Measurements from ENCODE around the gene OR3A1. TPM values are rescaled to one million over a fixed set of nuclear protein-coding genes. Genes with fewer than 3 reads are reported as not detected.
"Not testable (repeated sequence)": the region's sequence is repeated elsewhere in the genome, so short reads cannot be mapped to it uniquely, and the experiment has no call there.

Gene OR3A1
- total RNA-seq, 1 experiment from 2014 or later: not detected

DNA sequence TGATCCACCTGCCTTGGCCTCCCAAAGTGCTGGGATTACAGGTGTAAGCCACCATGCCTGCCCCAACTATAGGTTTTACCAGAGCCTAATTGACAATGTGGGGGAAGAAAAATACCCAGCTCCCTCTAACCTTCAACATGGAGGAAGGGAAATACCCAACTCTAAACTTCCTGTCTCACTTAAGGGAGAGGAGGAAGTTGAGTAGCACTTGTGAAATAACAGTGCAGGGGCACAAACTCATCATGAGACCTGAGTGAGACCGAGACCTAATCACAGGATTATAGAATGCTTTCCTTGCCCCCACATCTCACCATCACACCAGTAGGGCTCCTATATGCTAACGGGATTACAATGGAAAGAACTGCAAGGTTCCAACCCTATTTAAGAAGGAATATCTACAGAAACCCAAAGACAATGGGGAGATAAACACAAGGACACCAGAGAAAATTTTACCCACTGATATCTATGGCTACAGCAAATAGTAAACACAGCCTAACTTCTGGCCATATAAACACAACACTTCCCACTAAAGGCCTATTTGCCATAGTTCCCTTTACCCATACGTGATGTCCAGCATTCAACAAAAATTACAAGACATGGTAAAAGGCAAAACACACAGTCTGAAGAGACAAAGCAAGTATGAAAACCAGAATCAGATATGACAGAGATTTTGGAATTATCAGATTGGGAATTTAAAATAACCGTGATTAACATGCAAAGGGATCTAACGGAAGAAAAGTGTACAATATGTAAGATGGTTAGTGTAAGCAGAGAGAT is 26.9 kb downstream of the OR3A1 start:
- CTCF ChIA-PET: no interaction called here
- no TSS peak for BruUV-seq (replicated peaks)

DNA sequence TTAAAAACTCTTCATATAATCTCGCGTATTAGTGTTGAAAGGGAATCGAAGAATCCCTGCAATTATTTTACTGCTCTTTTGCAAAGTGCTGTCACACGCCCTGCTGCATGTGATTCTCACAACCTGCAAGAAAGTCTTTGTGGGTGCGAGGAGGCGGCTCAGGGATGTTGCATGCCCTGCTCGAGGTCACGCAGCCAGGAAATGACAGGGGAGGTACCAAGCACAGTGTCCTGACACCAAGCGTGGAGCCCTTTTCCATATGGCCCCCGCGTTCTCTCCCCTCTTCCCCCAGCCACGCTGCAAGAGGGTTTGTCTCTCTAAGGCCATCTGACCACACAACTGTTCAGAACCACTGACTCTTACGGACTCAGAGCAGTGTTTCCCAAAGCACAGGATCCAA is 37.6 kb downstream of the OR3A1 start:
- no peak for DNase-seq (ENCODE audit: unreplicated experiment)
- intact Hi-C loops (cut with micrococcal nuclease): loop anchor here (5.0 kb wide), 1 partner anchor 43 kb away; no protein-coding TSS in a partner anchor
- Mint-ChIP-seq H3K4me3 (ENCODE audit: unreplicated experiment) (no peak overlapping the region), H3K36me3 (ENCODE audit: insufficient read depth, unreplicated experiment) (no peaks in the 10 kb centered on the region), H3K4me1 (ENCODE audit: insufficient read depth, unreplicated experiment) (no peaks in the 10 kb centered on the region), H3K9me3 (ENCODE audit: unreplicated experiment) (peaks cover under 1% of the 10 kb centered on the region), H3K27ac (ENCODE audit: low read depth, unreplicated experiment) (no peak overlapping the region), H3K27me3 (ENCODE audit: insufficient read depth, unreplicated experiment) (peaks cover 67% of the 10 kb centered on the region)
- TF ChIP-seq, protein P1, sequence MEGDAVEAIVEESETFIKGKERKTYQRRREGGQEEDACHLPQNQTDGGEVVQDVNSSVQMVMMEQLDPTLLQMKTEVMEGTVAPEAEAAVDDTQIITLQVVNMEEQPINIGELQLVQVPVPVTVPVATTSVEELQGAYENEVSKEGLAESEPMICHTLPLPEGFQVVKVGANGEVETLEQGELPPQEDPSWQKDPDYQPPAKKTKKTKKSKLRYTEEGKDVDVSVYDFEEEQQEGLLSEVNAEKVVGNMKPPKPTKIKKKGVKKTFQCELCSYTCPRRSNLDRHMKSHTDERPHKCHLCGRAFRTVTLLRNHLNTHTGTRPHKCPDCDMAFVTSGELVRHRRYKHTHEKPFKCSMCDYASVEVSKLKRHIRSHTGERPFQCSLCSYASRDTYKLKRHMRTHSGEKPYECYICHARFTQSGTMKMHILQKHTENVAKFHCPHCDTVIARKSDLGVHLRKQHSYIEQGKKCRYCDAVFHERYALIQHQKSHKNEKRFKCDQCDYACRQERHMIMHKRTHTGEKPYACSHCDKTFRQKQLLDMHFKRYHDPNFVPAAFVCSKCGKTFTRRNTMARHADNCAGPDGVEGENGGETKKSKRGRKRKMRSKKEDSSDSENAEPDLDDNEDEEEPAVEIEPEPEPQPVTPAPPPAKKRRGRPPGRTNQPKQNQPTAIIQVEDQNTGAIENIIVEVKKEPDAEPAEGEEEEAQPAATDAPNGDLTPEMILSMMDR (IDR thresholded peaks at IDR 0.05; ENCODE audit: unreplicated experiment): no peak
- ChIA-PET CTCF (no interaction called here), POLR2A (no interaction called here)
- BruUV-seq (replicated peaks): no TSS peak

More for the DNA sequence above, 26.9 kb downstream of the OR3A1 start:
- Mint-ChIP-seq H3K27me3 (ENCODE audit: insufficient read depth, unreplicated experiment) (peaks cover 15% of the 10 kb centered on the region), H3K4me1 (ENCODE audit: insufficient read depth, unreplicated experiment) (no peaks in the 10 kb centered on the region), H3K9me3 (ENCODE audit: unreplicated experiment) (peaks cover 2% of the 10 kb centered on the region), H3K27ac (ENCODE audit: low read depth, unreplicated experiment) (no peak overlapping the region), H3K36me3 (ENCODE audit: insufficient read depth, unreplicated experiment) (no peaks in the 10 kb centered on the region), H3K4me3 (ENCODE audit: unreplicated experiment) (no peak overlapping the region)
- DNase-seq (ENCODE audit: unreplicated experiment): no peak
- TF ChIP-seq, protein P1 (IDR thresholded peaks at IDR 0.05; ENCODE audit: unreplicated experiment): no peak
- intact Hi-C loops (cut with micrococcal nuclease): no loop called here
- POLR2A ChIA-PET: no interaction called here

DNA sequence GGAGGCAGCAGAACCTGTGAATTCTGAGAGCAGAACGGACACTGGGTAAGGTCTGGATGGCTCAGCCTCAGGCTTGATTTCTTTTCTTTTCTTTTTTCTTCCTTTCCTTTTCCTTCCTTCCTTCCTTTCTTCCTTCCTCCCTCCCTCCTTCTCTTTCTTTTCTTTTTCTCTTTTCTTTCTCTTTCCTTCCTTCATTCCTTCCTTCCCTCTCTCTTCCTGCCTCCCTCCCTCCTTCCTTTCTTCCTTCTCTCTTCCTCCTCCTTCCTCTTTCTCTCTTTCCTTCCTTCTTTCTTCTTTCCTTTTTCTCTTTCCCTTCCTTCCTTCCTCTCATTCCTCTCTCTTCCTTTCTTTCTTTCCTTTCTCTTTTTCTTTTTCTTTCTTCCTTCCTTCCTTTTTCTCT is 38.0 kb downstream of the OR3A1 start:
- intact Hi-C loops (cut with micrococcal nuclease): loop anchor here (5.0 kb wide), 1 partner anchor 43 kb away; no protein-coding TSS in a partner anchor
- no TSS peak for BruUV-seq (replicated peaks)
- TF ChIP-seq, protein P1 (IDR thresholded peaks at IDR 0.05; ENCODE audit: unreplicated experiment): no peak
- no peak for DNase-seq (ENCODE audit: unreplicated experiment)
- no peak overlapping the region for H3K4me3 Mint-ChIP-seq (ENCODE audit: unreplicated experiment)
- H3K27ac Mint-ChIP-seq (ENCODE audit: low read depth, unreplicated experiment): no peak overlapping the region
- POLR2A ChIA-PET: no interaction called here
- peaks cover 66% of the 10 kb centered on the region for H3K27me3 Mint-ChIP-seq (ENCODE audit: insufficient read depth, unreplicated experiment)
- no peaks in the 10 kb centered on the region for H3K36me3 Mint-ChIP-seq (ENCODE audit: insufficient read depth, unreplicated experiment)
- H3K9me3 Mint-ChIP-seq (ENCODE audit: unreplicated experiment): no peaks in the 10 kb centered on the region
- no peaks in the 10 kb centered on the region for H3K4me1 Mint-ChIP-seq (ENCODE audit: insufficient read depth, unreplicated experiment)
- CTCF ChIA-PET: no interaction called here

DNA sequence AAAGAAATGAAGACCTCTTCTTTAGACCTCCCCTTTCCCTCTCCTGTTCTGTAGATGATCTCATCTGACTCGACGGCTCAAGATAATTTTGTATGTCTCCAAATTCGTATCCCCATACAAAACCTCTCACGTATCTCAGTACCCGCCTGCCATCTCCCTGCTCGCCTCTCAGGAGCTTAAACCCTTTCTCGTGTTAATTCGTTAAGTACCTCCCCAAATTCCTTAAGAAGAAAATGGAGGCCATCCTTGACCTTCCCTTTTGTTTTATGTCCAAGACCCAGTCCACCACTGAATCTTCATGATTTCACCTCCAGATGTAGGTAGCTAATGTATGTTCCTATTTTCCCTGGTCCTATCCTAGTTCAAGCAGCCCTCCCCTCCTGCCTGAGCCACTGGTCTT is 41.6 kb downstream of the OR3A1 start:
- ChIA-PET POLR2A (no interaction called here), CTCF (no interaction called here)
- DNase-seq (ENCODE audit: unreplicated experiment): no peak
- no peak overlapping the region for H3K4me3 Mint-ChIP-seq (ENCODE audit: unreplicated experiment)
- H3K9me3 Mint-ChIP-seq (ENCODE audit: unreplicated experiment): no peaks in the 10 kb centered on the region
- no peaks in the 10 kb centered on the region for H3K36me3 Mint-ChIP-seq (ENCODE audit: insufficient read depth, unreplicated experiment)
- intact Hi-C loops (cut with micrococcal nuclease): no loop called here
- TF ChIP-seq, protein P1 (IDR thresholded peaks at IDR 0.05; ENCODE audit: unreplicated experiment): no peak
- H3K4me1 Mint-ChIP-seq (ENCODE audit: insufficient read depth, unreplicated experiment): no peaks in the 10 kb centered on the region
- peaks cover 48% of the 10 kb centered on the region for H3K27me3 Mint-ChIP-seq (ENCODE audit: insufficient read depth, unreplicated experiment)
- no TSS peak for BruUV-seq (replicated peaks)
- no peak overlapping the region for H3K27ac Mint-ChIP-seq (ENCODE audit: low read depth, unreplicated experiment)

DNA sequence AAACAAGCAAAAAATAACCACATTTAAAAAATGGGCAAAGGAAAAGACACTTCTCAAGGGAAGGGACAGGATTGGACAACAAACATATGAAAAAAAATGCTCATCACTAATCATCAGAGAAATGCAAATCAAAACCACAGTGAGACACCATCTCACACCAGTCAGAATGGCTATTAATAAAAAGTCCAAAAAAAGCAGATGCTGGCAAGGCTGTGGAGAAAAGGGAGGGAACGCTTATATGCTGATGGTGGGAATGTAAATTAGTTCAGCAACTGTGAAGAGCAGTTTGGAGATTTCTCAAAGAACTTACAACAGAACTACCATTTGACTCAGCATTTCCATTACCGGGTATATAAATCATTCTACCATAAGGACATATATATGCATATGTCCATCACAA is 49.1 kb downstream of the OR3A1 start:
- H3K36me3 Mint-ChIP-seq (ENCODE audit: insufficient read depth, unreplicated experiment); H3K27me3 Mint-ChIP-seq (ENCODE audit: insufficient read depth, unreplicated experiment); H3K4me3 Mint-ChIP-seq (ENCODE audit: unreplicated experiment); POLR2A ChIA-PET; H3K9me3 Mint-ChIP-seq (ENCODE audit: unreplicated experiment); BruUV-seq (replicated peaks); H3K27ac Mint-ChIP-seq (ENCODE audit: low read depth, unreplicated experiment); CTCF ChIA-PET; intact Hi-C loops (cut with micrococcal nuclease); DNase-seq (ENCODE audit: unreplicated experiment); H3K4me1 Mint-ChIP-seq (ENCODE audit: insufficient read depth, unreplicated experiment): not testable (repeated sequence)

DNA sequence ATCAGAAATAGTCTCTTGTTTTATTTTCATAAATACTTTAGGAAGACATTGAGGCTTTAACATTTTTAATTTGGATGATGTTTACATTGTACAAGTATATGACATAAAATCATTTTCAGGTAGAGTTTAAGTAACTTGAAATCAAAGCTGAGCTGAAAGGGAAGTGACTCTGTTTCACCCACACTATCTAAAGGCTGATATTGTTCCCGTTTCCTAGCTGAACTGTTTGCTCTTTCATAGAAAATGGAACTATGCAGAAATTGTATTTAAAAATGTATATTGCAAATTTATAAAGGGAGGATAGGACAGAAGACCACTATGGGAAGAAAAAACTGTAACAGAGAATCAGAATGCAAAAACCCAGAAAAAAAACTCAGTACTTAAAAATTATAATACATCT is 53.3 kb downstream of the OR3A1 start:
- H3K36me3 Mint-ChIP-seq (ENCODE audit: insufficient read depth, unreplicated experiment); H3K27ac Mint-ChIP-seq (ENCODE audit: low read depth, unreplicated experiment); BruUV-seq (replicated peaks); POLR2A ChIA-PET; H3K4me1 Mint-ChIP-seq (ENCODE audit: insufficient read depth, unreplicated experiment); intact Hi-C loops (cut with micrococcal nuclease); H3K9me3 Mint-ChIP-seq (ENCODE audit: unreplicated experiment); H3K4me3 Mint-ChIP-seq (ENCODE audit: unreplicated experiment); DNase-seq (ENCODE audit: unreplicated experiment); H3K27me3 Mint-ChIP-seq (ENCODE audit: insufficient read depth, unreplicated experiment); CTCF ChIA-PET: not testable (repeated sequence)
